GM23338 (cell line): ENCODE results near the gene STRN. TPM values are rescaled to one million over a fixed set of nuclear protein-coding genes. Genes with fewer than 3 reads are reported as not detected.

Experiments
- ATAC-seq: fragments of 200-7000 bp; cut with Tn5 transposase; 3 replicates; pipeline ENCODE4 v1.9.1; 2020
- DNase-seq: peaks from one replicate; pipeline ENCODE4 v3.0.0-alpha.2; 2015; ENCODE audit warnings: low spot score
- H2AFZ ChIP-seq: fragments of 200-600 bp; sonication (generic); 2 replicates; pipeline ENCODE4 v1.8.0; 2016; ENCODE audit warnings: antibody characterized with exemption, mild to moderate bottlenecking, moderate library complexity
- H3F3A ChIP-seq: fragments of 200-600 bp; sonication (generic); replicated peaks from 2 replicates; pipeline ENCODE4 v1.8.0; 2017; ENCODE audit warnings: antibody characterized with exemption, mixed run types, low read depth
- H3K27ac ChIP-seq: fragments of 200-600 bp; sonication (generic); 2 replicates; pipeline ENCODE4 v1.6.1; 2016; ENCODE audit warnings: low read depth
- H3K27me3 ChIP-seq: fragments of 200-600 bp; sonication (generic); 2 replicates; pipeline ENCODE4 v1.8.0; 2016; ENCODE audit warnings: mild to moderate bottlenecking, mixed run types, moderate library complexity; ENCODE audit not compliant: insufficient read depth
- H3K36me3 ChIP-seq: fragments of 200-600 bp; sonication (generic); 2 replicates; pipeline ENCODE4 v1.8.0; 2016; ENCODE audit warnings: mild to moderate bottlenecking; ENCODE audit not compliant: insufficient read depth
- H3K4me1 ChIP-seq: fragments of 200-600 bp; sonication (generic); 2 replicates; pipeline ENCODE4 v1.8.0; 2016; ENCODE audit warnings: mild to moderate bottlenecking, moderate library complexity; ENCODE audit not compliant: insufficient read depth
- H3K4me2 ChIP-seq: fragments of 200-600 bp; sonication (generic); 2 replicates; pipeline ENCODE4 v1.7.1; 2017; ENCODE audit warnings: mixed run types
- H3K4me3 ChIP-seq: fragments of 200-600 bp; sonication (generic); 2 replicates; pipeline ENCODE4 v1.6.1; 2016; ENCODE audit warnings: mixed run types
- H3K79me2 ChIP-seq: fragments of 200-600 bp; sonication (generic); replicated peaks from 2 replicates; pipeline ENCODE4 v1.8.0; 2017; ENCODE audit warnings: mild to moderate bottlenecking; ENCODE audit not compliant: insufficient read depth
- H3K9me2 ChIP-seq: fragments of 200-600 bp; sonication (generic); 2 replicates; pipeline ENCODE4 v1.8.0; 2017; ENCODE audit not compliant: insufficient read depth
- H4K20me1 ChIP-seq: fragments of 200-600 bp; sonication (generic); replicated peaks from 2 replicates; pipeline ENCODE4 v1.8.0; 2017; ENCODE audit warnings: mild to moderate bottlenecking; ENCODE audit not compliant: insufficient read depth
- H3K27ac Mint-ChIP-seq: 2 replicates; pipeline ENCODE4 v1.8.0; 2020; ENCODE audit warnings: inconsistent platforms, mild to moderate bottlenecking, moderate library complexity, mixed read lengths
- H3K27me3 Mint-ChIP-seq: 3 replicates; pipeline ENCODE4 v1.8.0; 2022; ENCODE audit warnings: low read depth, mild to moderate bottlenecking, moderate library complexity, mixed read lengths, inconsistent platforms; ENCODE audit not compliant: insufficient read depth, poor library complexity
- H3K36me3 Mint-ChIP-seq: 3 replicates; pipeline ENCODE4 v1.8.0; 2021; ENCODE audit warnings: low read depth, mild to moderate bottlenecking, inconsistent platforms, moderate library complexity, mixed read lengths
- H3K4me1 Mint-ChIP-seq: 3 replicates; pipeline ENCODE4 v1.8.0; 2020; ENCODE audit warnings: mild to moderate bottlenecking, inconsistent platforms, mixed read lengths
- H3K4me3 Mint-ChIP-seq: 3 replicates; pipeline ENCODE4 v1.8.0; 2021; ENCODE audit warnings: moderate library complexity, mild to moderate bottlenecking, inconsistent platforms, mixed read lengths
- H3K9me3 Mint-ChIP-seq: 3 replicates; pipeline ENCODE4 v1.8.0; 2020; ENCODE audit warnings: moderate library complexity, mild to moderate bottlenecking, inconsistent platforms, mixed read lengths
- EZH2 ChIP-seq: fragments of 200-600 bp; sonication (generic); IDR thresholded peaks from one replicate; pipeline ENCODE4 v1.8.0; 2017; ENCODE audit warnings: antibody characterized with exemption, mild to moderate bottlenecking, low read depth; ENCODE audit not compliant: unreplicated experiment
- EZH2phosphoT487 ChIP-seq: fragments of 200-600 bp; sonication (generic); IDR thresholded peaks from one replicate; pipeline ENCODE4 v1.8.1; 2018; ENCODE audit warnings: antibody characterized with exemption; ENCODE audit not compliant: unreplicated experiment
- POLR2AphosphoS5 ChIP-seq: IDR thresholded peaks from 2 replicates; pipeline ENCODE4 v1.6.1; 2016; ENCODE audit warnings: antibody characterized with exemption, low read depth
- ZNF114 ChIP-seq: fragments of 250-450 bp; sonication (Bioruptor Pico); IDR thresholded peaks from 2 replicates; pipeline ENCODE4 v1.5.0; 2020; ENCODE audit warnings: mild to moderate bottlenecking, moderate library complexity
- polyA plus RNA-seq: library from polyadenylated mRNA; unstranded; fragments of >200 nt; fragmentation: Nextera tagmentation; extraction: Ambion mirVana; gene quantifications from 2 replicates; pipeline ENCODE4 v1.2.1, GENCODE V29; 2016
- total RNA-seq: library from RNA; depleted of rRNA; stranded (reverse); fragments of >200 nt; shearing (Covaris generic); gene quantifications from 2 replicates; pipeline ENCODE4 v1.2.3, GENCODE V29; 2014
- TF ChIP-seq, protein P1 (sequence below): IDR thresholded peaks from 2 replicates; pipeline ENCODE4 v1.6.1; 2016; ENCODE audit warnings: antibody characterized with exemption
- TF ChIP-seq, protein P2 (sequence below), 2 experiments: fragments of 200-600 bp in 1 of 2; sonication (generic) in 1 of 2; conservative IDR thresholded peaks; 2 replicates each; pipeline versions ENCODE4 v1.5.1 to v1.6.1; 2016 to 2017; ENCODE audit warnings: antibody characterized with exemption in 2 of 2, low read depth in 2 of 2, mild to moderate bottlenecking in 2 of 2, moderate library complexity in 1 of 2
- TF ChIP-seq, protein P3 (sequence below): fragments of 250-450 bp; sonication (Bioruptor Pico); IDR thresholded peaks from 2 replicates; pipeline ENCODE4 v1.5.0; 2020; ENCODE audit warnings: mild to moderate bottlenecking, moderate library complexity

The STRN gene
- total and polyA plus RNA-seq, 2 experiments from 2014 or later, result 16.1 to 34.5 TPM

DNA sequence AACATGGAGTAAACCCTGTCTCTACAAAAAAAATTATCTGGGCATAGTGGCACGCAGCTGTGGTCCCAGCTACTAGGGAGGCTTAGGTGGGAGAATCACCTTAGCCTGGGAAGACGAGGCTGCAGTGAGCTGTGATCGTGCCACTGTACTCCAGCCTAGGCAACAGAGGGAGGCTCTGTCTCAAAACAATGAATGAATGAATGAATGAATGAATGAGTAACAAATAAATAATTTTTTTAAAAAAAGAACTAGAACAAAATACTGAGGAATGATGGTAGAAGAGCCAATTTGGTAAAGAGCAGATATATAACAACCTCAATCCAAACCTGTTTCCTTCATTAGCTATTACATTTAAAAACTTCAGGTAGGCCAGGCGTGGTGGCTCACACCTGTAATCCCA lies 60.1 kb downstream of the STRN start:
- Histone ChIP-seq H4K20me1 (no peaks in the 10 kb centered on the region), H2AFZ (no peak overlapping the region), H3K27me3 (no peaks in the 10 kb centered on the region), H3K36me3 (no peaks in the 10 kb centered on the region; the same call in 1 of the 2 replicates), H3K4me1 (peaks cover 17% of the 10 kb centered on the region), H3K4me2 (no peak overlapping the region), H3K9me2 (no peaks in the 10 kb centered on the region), H3K27ac (no peak overlapping the region), H3F3A (no peaks in the 10 kb centered on the region), H3K4me3 (no peak overlapping the region), H3K79me2 (no peaks in the 10 kb centered on the region; the same call in 1 of the 2 replicates)
- no peak for ATAC-seq
- Mint-ChIP-seq H3K36me3 (peaks cover 4% of the 10 kb centered on the region; the same call in 1 of the 3 replicates), H3K4me3 (no peak overlapping the region), H3K9me3 (no peaks in the 10 kb centered on the region), H3K27ac (no peak overlapping the region), H3K4me1 (peaks cover 15% of the 10 kb centered on the region), H3K27me3 (no peaks in the 10 kb centered on the region)
- TF ChIP-seq ZNF114 (CRISPR knock-in tag), result no peak
- TF ChIP-seq, protein P1, sequence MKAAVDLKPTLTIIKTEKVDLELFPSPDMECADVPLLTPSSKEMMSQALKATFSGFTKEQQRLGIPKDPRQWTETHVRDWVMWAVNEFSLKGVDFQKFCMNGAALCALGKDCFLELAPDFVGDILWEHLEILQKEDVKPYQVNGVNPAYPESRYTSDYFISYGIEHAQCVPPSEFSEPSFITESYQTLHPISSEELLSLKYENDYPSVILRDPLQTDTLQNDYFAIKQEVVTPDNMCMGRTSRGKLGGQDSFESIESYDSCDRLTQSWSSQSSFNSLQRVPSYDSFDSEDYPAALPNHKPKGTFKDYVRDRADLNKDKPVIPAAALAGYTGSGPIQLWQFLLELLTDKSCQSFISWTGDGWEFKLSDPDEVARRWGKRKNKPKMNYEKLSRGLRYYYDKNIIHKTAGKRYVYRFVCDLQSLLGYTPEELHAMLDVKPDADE, result no peak
- no peak for DNase-seq

DNA sequence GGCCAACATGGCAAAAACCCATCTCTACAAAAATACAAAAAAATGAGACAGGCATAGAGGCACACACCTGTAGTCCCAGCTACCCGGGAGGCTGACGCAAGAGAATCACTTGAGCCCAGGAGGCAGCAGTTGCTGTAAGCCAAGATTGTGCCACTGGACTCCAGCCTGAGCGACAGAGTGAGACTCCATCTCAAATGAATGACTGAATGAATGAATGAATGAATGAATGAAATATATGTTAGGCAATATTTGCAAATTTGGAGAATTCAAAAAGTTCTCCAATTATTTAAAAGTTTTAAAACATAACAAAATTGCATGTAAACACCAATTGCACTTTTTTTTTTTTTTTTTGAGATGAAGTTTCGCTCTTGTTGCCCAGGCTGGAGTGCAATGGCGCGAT lies 61.7 kb downstream of the STRN start:
- Histone ChIP-seq H2AFZ (no peak overlapping the region), H3K27ac (no peak overlapping the region), H3K9me2 (no peaks in the 10 kb centered on the region), H3F3A (no peaks in the 10 kb centered on the region), H3K4me3 (no peak overlapping the region), H3K4me1 (peaks cover 10% of the 10 kb centered on the region; the same call in 1 of the 2 replicates), H3K36me3 (no peaks in the 10 kb centered on the region; the same call in 1 of the 2 replicates), H3K4me2 (no peak overlapping the region), H3K79me2 (no peaks in the 10 kb centered on the region; the same call in 1 of the 2 replicates), H3K27me3 (no peaks in the 10 kb centered on the region), H4K20me1 (no peaks in the 10 kb centered on the region)
- Mint-ChIP-seq H3K4me3 (no peak overlapping the region), H3K27ac (no peak overlapping the region), H3K36me3 (peaks cover 12% of the 10 kb centered on the region; the same call in 2 of the 3 replicates), H3K27me3 (no peaks in the 10 kb centered on the region), H3K9me3 (no peaks in the 10 kb centered on the region), H3K4me1 (peaks cover 10% of the 10 kb centered on the region)
- ATAC-seq (no peak), DNase-seq (no peak)
- TF ChIP-seq POLR2AphosphoS5 (no peak), EZH2 (no peak), EZH2phosphoT487 (no peak)
- TF ChIP-seq, protein P1, result no peak
- TF ChIP-seq, protein P2, sequence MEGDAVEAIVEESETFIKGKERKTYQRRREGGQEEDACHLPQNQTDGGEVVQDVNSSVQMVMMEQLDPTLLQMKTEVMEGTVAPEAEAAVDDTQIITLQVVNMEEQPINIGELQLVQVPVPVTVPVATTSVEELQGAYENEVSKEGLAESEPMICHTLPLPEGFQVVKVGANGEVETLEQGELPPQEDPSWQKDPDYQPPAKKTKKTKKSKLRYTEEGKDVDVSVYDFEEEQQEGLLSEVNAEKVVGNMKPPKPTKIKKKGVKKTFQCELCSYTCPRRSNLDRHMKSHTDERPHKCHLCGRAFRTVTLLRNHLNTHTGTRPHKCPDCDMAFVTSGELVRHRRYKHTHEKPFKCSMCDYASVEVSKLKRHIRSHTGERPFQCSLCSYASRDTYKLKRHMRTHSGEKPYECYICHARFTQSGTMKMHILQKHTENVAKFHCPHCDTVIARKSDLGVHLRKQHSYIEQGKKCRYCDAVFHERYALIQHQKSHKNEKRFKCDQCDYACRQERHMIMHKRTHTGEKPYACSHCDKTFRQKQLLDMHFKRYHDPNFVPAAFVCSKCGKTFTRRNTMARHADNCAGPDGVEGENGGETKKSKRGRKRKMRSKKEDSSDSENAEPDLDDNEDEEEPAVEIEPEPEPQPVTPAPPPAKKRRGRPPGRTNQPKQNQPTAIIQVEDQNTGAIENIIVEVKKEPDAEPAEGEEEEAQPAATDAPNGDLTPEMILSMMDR (conservative IDR thresholded peaks at IDR 0.05; ENCODE audit: low read depth in 2 of 2), result no peak
- TF ChIP-seq, protein P3, sequence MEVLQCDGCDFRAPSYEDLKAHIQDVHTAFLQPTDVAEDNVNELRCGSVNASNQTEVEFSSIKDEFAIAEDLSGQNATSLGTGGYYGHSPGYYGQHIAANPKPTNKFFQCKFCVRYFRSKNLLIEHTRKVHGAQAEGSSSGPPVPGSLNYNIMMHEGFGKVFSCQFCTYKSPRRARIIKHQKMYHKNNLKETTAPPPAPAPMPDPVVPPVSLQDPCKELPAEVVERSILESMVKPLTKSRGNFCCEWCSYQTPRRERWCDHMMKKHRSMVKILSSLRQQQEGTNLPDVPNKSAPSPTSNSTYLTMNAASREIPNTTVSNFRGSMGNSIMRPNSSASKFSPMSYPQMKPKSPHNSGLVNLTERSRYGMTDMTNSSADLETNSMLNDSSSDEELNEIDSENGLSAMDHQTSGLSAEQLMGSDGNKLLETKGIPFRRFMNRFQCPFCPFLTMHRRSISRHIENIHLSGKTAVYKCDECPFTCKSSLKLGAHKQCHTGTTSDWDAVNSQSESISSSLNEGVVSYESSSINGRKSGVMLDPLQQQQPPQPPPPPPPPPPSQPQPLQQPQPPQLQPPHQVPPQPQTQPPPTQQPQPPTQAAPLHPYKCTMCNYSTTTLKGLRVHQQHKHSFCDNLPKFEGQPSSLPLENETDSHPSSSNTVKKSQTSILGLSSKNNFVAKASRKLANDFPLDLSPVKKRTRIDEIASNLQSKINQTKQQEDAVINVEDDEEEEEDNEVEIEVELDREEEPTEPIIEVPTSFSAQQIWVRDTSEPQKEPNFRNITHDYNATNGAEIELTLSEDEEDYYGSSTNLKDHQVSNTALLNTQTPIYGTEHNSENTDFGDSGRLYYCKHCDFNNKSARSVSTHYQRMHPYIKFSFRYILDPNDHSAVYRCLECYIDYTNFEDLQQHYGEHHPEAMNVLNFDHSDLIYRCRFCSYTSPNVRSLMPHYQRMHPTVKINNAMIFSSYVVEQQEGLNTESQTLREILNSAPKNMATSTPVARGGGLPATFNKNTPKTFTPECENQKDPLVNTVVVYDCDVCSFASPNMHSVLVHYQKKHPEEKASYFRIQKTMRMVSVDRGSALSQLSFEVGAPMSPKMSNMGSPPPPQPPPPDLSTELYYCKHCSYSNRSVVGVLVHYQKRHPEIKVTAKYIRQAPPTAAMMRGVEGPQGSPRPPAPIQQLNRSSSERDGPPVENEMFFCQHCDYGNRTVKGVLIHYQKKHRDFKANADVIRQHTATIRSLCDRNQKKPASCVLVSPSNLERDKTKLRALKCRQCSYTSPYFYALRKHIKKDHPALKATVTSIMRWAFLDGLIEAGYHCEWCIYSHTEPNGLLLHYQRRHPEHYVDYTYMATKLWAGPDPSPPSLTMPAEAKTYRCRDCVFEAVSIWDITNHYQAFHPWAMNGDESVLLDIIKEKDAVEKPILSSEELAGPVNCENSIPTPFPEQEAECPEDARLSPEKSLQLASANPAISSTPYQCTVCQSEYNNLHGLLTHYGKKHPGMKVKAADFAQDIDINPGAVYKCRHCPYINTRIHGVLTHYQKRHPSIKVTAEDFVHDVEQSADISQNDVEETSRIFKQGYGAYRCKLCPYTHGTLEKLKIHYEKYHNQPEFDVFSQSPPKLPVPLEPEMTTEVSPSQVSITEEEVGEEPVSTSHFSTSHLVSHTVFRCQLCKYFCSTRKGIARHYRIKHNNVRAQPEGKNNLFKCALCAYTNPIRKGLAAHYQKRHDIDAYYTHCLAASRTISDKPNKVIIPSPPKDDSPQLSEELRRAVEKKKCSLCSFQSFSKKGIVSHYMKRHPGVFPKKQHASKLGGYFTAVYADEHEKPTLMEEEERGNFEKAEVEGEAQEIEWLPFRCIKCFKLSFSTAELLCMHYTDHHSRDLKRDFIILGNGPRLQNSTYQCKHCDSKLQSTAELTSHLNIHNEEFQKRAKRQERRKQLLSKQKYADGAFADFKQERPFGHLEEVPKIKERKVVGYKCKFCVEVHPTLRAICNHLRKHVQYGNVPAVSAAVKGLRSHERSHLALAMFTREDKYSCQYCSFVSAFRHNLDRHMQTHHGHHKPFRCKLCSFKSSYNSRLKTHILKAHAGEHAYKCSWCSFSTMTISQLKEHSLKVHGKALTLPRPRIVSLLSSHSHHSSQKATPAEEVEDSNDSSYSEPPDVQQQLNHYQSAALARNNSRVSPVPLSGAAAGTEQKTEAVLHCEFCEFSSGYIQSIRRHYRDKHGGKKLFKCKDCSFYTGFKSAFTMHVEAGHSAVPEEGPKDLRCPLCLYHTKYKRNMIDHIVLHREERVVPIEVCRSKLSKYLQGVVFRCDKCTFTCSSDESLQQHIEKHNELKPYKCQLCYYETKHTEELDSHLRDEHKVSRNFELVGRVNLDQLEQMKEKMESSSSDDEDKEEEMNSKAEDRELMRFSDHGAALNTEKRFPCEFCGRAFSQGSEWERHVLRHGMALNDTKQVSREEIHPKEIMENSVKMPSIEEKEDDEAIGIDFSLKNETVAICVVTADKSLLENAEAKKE (CRISPR knock-in tag), result no peak
